HepG2 (cell line): ENCODE measurements around the gene GAN. TPM values are rescaled to one million over a fixed set of nuclear protein-coding genes. Genes with fewer than 3 reads are reported as not detected.

ENCODE experiments used
- ARHGAP35 ChIP-seq: sonication (generic); formaldehyde crosslinking; IDR thresholded peaks from 2 replicates; pipeline ENCODE4 v1.9.0; 2022; ENCODE audit warnings: mild to moderate bottlenecking, inconsistent platforms, moderate library complexity, missing genetic modification reagents, borderline replicate concordance
- BRD4 ChIP-seq: sonication (generic); formaldehyde crosslinking; IDR thresholded peaks from 2 replicates; pipeline ENCODE4 v1.4.0; 2020; ENCODE audit warnings: missing genetic modification reagents
- DNMT3B ChIP-seq: conservative IDR thresholded peaks from 2 replicates; pipeline ENCODE4 v1.6.1; 2016; ENCODE audit warnings: missing biosample characterization, control low read depth
- HNRNPLL ChIP-seq: fragments of 200-400 bp; formaldehyde crosslinking; IDR thresholded peaks from 2 replicates; pipeline ENCODE4 v1.6.1; 2017; ENCODE audit warnings: mild to moderate bottlenecking, low read depth, low read length; ENCODE audit not compliant: poor library complexity, severe bottlenecking
- KAT2B ChIP-seq: fragments of 150-350 bp; IDR thresholded peaks from 2 replicates; pipeline ENCODE4 v1.6.1; 2014; ENCODE audit warnings: low read depth, low read length, borderline replicate concordance
- KDM4B ChIP-seq: sonication (generic); formaldehyde crosslinking; IDR thresholded peaks from 2 replicates; pipeline ENCODE4 v1.4.0; 2020; ENCODE audit warnings: missing genetic modification reagents
- MATR3 ChIP-seq: sonication (generic); formaldehyde crosslinking; IDR thresholded peaks from 2 replicates; pipeline ENCODE4 v1.4.0; 2020; ENCODE audit warnings: missing genetic modification reagents
- MZF1 ChIP-seq: sonication (generic); formaldehyde crosslinking; IDR thresholded peaks from 2 replicates; pipeline ENCODE4 v1.8.1; 2023; ENCODE audit warnings: mild to moderate bottlenecking, missing genetic modification reagents, borderline replicate concordance
- NR3C1 ChIP-seq: sonication (generic); formaldehyde crosslinking; IDR thresholded peaks from 2 replicates; pipeline ENCODE4 v1.4.0; 2020; ENCODE audit warnings: missing genetic modification reagents
- ONECUT2 ChIP-seq: sonication (generic); formaldehyde crosslinking; IDR thresholded peaks from 2 replicates; pipeline ENCODE4 v1.4.0; 2020; ENCODE audit warnings: missing genetic modification reagents
- RCOR2 ChIP-seq: IDR thresholded peaks from 2 replicates; pipeline ENCODE4 v1.6.1; 2016; ENCODE audit warnings: missing biosample characterization, missing genetic modification reagents
- RFX3 ChIP-seq: IDR thresholded peaks from 2 replicates; pipeline ENCODE4 v1.6.1; 2016; ENCODE audit warnings: missing biosample characterization, missing genetic modification reagents
- SAP130 ChIP-seq: IDR thresholded peaks from 2 replicates; pipeline ENCODE4 v1.6.1; 2016; ENCODE audit warnings: low read depth
- SMAD9 ChIP-seq: sonication (generic); formaldehyde crosslinking; IDR thresholded peaks from 2 replicates; pipeline ENCODE4 v1.5.1; 2020; ENCODE audit warnings: mild to moderate bottlenecking, missing genetic modification reagents
- SP4 ChIP-seq: sonication (generic); formaldehyde crosslinking; IDR thresholded peaks from 2 replicates; pipeline ENCODE4 v1.8.1; 2023; ENCODE audit warnings: mild to moderate bottlenecking, missing genetic modification reagents
- TBP ChIP-seq: sonication (generic); formaldehyde crosslinking; IDR thresholded peaks from 2 replicates; pipeline ENCODE4 v1.5.0; 2020; ENCODE audit warnings: missing genetic modification reagents
- U2AF1 ChIP-seq: fragments of 200-400 bp; formaldehyde crosslinking; optimal IDR thresholded peaks from 2 replicates; pipeline ENCODE3; 2017; ENCODE audit warnings: mild to moderate bottlenecking, low read depth, low read length
- ZKSCAN5 ChIP-seq: sonication (generic); formaldehyde crosslinking; IDR thresholded peaks from 2 replicates; pipeline ENCODE4 v1.5.1; 2020; ENCODE audit warnings: mild to moderate bottlenecking, missing genetic modification reagents
- ZMYM2 ChIP-seq: sonication (generic); formaldehyde crosslinking; IDR thresholded peaks from 2 replicates; pipeline ENCODE4 v1.8.0; 2022; ENCODE audit warnings: mild to moderate bottlenecking, missing genetic modification reagents
- ZNF12 ChIP-seq: sonication (generic); formaldehyde crosslinking; IDR thresholded peaks from 2 replicates; pipeline ENCODE4 v1.5.0; 2020; ENCODE audit warnings: missing genetic modification reagents
- ZNF30 ChIP-seq: sonication (generic); formaldehyde crosslinking; IDR thresholded peaks from 2 replicates; pipeline ENCODE4 v1.5.0; 2020; ENCODE audit warnings: mild to moderate bottlenecking, missing genetic modification reagents
- ZNF337 ChIP-seq: sonication (generic); formaldehyde crosslinking; IDR thresholded peaks from 2 replicates; pipeline ENCODE4 v1.5.1; 2020; ENCODE audit warnings: missing genetic modification reagents, low read depth, mild to moderate bottlenecking, borderline replicate concordance
- ZNF33A ChIP-seq: sonication (generic); formaldehyde crosslinking; IDR thresholded peaks from 2 replicates; pipeline ENCODE4 v1.5.1; 2020; ENCODE audit warnings: missing genetic modification reagents, mild to moderate bottlenecking, moderate library complexity, borderline replicate concordance
- ZNF383 ChIP-seq: sonication (generic); formaldehyde crosslinking; IDR thresholded peaks from 2 replicates; pipeline ENCODE4 v1.4.0; 2020; ENCODE audit warnings: missing genetic modification reagents, mild to moderate bottlenecking, borderline replicate concordance
- ZNF430 ChIP-seq: sonication (generic); formaldehyde crosslinking; IDR thresholded peaks from 2 replicates; pipeline ENCODE4 v1.9.0; 2021; ENCODE audit warnings: mild to moderate bottlenecking, missing genetic modification reagents
- ZNF496 ChIP-seq: sonication (generic); formaldehyde crosslinking; IDR thresholded peaks from 2 replicates; pipeline ENCODE4 v1.8.1; 2023; ENCODE audit warnings: mild to moderate bottlenecking, moderate library complexity, missing genetic modification reagents; ENCODE audit not compliant: insufficient replicate concordance
- ZNF556 ChIP-seq: sonication (generic); formaldehyde crosslinking; IDR thresholded peaks from 2 replicates; pipeline ENCODE4 v1.4.0; 2020; ENCODE audit warnings: mild to moderate bottlenecking, missing genetic modification reagents, borderline replicate concordance
- ZNF678 ChIP-seq: sonication (generic); formaldehyde crosslinking; IDR thresholded peaks from 2 replicates; pipeline ENCODE4 v1.4.0; 2020; ENCODE audit warnings: mild to moderate bottlenecking, missing genetic modification reagents
- ZSCAN25 ChIP-seq: sonication (generic); formaldehyde crosslinking; IDR thresholded peaks from 2 replicates; pipeline ENCODE4 v1.8.0; 2022; ENCODE audit warnings: mild to moderate bottlenecking, missing genetic modification reagents
- polyA plus RNA-seq, 8 experiments: library from polyadenylated mRNA; depleted of rRNA in 3 of 8; stranded (reverse) in 7 of 8; unstranded in 1 of 8; fragments of >200 nt; fragmentation: Illumina TruSeq in 4 of 8; extraction: Trizol in 4 of 8; gene quantifications; 2 replicates each; pipeline versions ENCODE4 v1.2.1 to v1.2.3, GENCODE V29; 2011 to 2016; ENCODE audit warnings: low read depth in 4 of 8, missing spikeins in 1 of 8, mixed read lengths in 1 of 8; ENCODE audit not compliant: insufficient read depth in 1 of 8
- total RNA-seq, 5 experiments: library from RNA; depleted of rRNA; stranded (reverse); fragments of >200 nt; fragmentation: Illumina TruSeq; extraction: Trizol; gene quantifications; 2 replicates each; pipeline ENCODE4 v1.2.3, GENCODE V29; 2016; ENCODE audit warnings: low read depth in 1 of 5
- TF ChIP-seq, protein P1 (sequence below): sonication (generic); formaldehyde crosslinking; IDR thresholded peaks from 2 replicates; pipeline ENCODE4 v1.4.0; 2020; ENCODE audit warnings: missing genetic modification reagents
- TF ChIP-seq, protein P2 (sequence below): sonication (generic); formaldehyde crosslinking; IDR thresholded peaks from 2 replicates; pipeline ENCODE4 v1.9.0; 2022; ENCODE audit warnings: missing genetic modification reagents, mild to moderate bottlenecking, borderline replicate concordance

GAN gene
- total and polyA plus RNA-seq, 2 of the 13 experiments (the other 11 are each of a cell fraction or from before 2014, with no cell fraction given) = 4.3 to 11.0 TPM

DNA sequence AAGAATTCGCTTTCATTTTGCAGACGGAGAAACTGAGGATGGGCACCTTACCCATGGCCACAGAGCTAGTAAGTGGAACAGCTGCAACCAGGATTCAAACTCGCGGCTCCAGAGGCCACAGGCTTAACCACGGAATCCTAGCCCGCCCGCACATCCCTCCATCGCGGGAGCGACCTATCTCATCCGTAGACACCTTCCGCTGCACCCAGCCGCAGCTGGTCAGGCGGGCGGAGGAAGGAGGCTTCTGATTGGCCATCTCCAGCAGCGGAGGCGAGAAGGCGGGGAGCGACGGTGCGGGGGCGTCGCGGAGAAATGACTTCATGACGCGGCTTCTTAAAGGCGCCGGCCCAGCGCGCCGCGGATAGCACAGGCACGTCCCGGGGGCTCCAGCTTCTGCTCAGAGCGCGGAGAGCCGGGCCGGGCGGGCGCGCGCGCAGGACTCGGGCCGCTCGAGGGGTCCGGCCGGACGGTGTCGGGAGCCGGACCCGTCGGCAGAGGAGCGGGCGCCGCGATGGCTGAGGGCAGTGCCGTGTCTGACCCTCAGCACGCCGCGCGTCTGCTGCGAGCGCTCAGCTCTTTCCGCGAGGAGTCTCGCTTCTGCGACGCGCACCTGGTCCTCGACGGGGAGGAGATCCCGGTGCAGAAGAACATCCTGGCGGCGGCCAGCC is at the start of gene GAN (continued):
- TF ChIP-seq SMAD9 (CRISPR knock-in tag) = no peak; the same call in 1 of the 2 replicates
- no peak for TF ChIP-seq ZNF496 (CRISPR knock-in tag)
- TF ChIP-seq ZMYM2 (CRISPR knock-in tag) = peak; percentile 87; the same call in 1 of the 2 replicates
- TF ChIP-seq ARHGAP35 (CRISPR knock-in tag) = 0 out of 2 replicates have a peak, but pooled peaks have one; percentile 10
- no peak for TF ChIP-seq RCOR2 (CRISPR knock-in tag)
- TF ChIP-seq BRD4 (CRISPR knock-in tag) = no peak
- no peak for TF ChIP-seq ZNF30 (CRISPR knock-in tag)
- no peak for TF ChIP-seq ZNF383 (CRISPR knock-in tag)
- peak; percentile 91 for TF ChIP-seq SP4 (CRISPR knock-in tag)
- 0 out of 2 replicates have a peak, but pooled peaks have one; percentile 23 for TF ChIP-seq ZKSCAN5 (CRISPR knock-in tag)
- TF ChIP-seq TBP = no peak
- TF ChIP-seq ZNF12 (CRISPR knock-in tag) = peak; percentile 73; the same call in 1 of the 2 replicates
- TF ChIP-seq ZNF337 (CRISPR knock-in tag) = 0 out of 2 replicates have a peak, but pooled peaks have one; percentile 50
- 0 out of 2 replicates have a peak, but pooled peaks have one; percentile 44 for TF ChIP-seq DNMT3B (CRISPR knock-in tag)
- peak; percentile 97 for TF ChIP-seq SAP130
- TF ChIP-seq RFX3 (CRISPR knock-in tag) = no peak
- TF ChIP-seq KDM4B (CRISPR knock-in tag) = no peak; the same call in 1 of the 2 replicates
- TF ChIP-seq ZSCAN25 = peak; percentile 75; the same call in 1 of the 2 replicates
- 0 out of 2 replicates have a peak, but pooled peaks have one; percentile 69 for TF ChIP-seq ZNF430 (CRISPR knock-in tag)
- 0 out of 2 replicates have a peak, but pooled peaks have one; percentile 29 for TF ChIP-seq MZF1 (CRISPR knock-in tag)
- peak; percentile 76; the same call in 1 of the 2 replicates for TF ChIP-seq ZNF678
- TF ChIP-seq ZNF556 (CRISPR knock-in tag) = no peak; the same call in none of the 2 replicates
- no peak for TF ChIP-seq NR3C1 (CRISPR knock-in tag)
- TF ChIP-seq U2AF1 = peak; percentile 59
- TF ChIP-seq, protein P1, sequence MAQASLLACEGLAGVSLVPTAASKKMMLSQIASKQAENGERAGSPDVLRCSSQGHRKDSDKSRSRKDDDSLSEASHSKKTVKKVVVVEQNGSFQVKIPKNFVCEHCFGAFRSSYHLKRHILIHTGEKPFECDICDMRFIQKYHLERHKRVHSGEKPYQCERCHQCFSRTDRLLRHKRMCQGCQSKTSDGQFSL (CRISPR knock-in tag) = 0 out of 2 replicates have a peak, but pooled peaks have one; percentile 61
- peak; percentile 80 for TF ChIP-seq HNRNPLL
- TF ChIP-seq KAT2B = no peak
- TF ChIP-seq ZNF33A = no peak; the same call in 1 of the 2 replicates
- no peak for TF ChIP-seq ONECUT2 (CRISPR knock-in tag)
- TF ChIP-seq, protein P2, sequence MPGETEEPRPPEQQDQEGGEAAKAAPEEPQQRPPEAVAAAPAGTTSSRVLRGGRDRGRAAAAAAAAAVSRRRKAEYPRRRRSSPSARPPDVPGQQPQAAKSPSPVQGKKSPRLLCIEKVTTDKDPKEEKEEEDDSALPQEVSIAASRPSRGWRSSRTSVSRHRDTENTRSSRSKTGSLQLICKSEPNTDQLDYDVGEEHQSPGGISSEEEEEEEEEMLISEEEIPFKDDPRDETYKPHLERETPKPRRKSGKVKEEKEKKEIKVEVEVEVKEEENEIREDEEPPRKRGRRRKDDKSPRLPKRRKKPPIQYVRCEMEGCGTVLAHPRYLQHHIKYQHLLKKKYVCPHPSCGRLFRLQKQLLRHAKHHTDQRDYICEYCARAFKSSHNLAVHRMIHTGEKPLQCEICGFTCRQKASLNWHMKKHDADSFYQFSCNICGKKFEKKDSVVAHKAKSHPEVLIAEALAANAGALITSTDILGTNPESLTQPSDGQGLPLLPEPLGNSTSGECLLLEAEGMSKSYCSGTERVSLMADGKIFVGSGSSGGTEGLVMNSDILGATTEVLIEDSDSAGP (CRISPR knock-in tag) = peak; percentile 100
- TF ChIP-seq MATR3 (CRISPR knock-in tag) = no peak
